NCI-H2196 (cell line): ENCODE data around the gene MTX2.
"Not testable (repeated sequence)": the region's sequence is repeated elsewhere in the genome, so short reads cannot be mapped to it uniquely, and the experiment has no call there.

Experiments
- DNase-seq: peaks from one replicate; lab custom pipeline; 2025; ENCODE audit not compliant: unreplicated experiment; lab: John Stamatoyannopoulos, UW

Gene MTX2

GRCh38 chr2:176284461-176285049 lies 15.3 kb downstream of the MTX2 start:
- no peak for DNase-seq

GRCh38 chr2:176285321-176285720 lies 16.1 kb downstream of the MTX2 start:
- DNase-seq, result no peak

GRCh38 chr2:176291335-176291734 lies 22.1 kb downstream of the MTX2 start:
- DNase-seq, result no peak

- DNase-seq, result no peak
Observed at GRCh38 chr2:176291809-176292283, 22.6 kb downstream of the MTX2 start.

GRCh38 chr2:176292608-176293007 lies 23.4 kb downstream of the MTX2 start:
- DNase-seq, result no peak

GRCh38 chr2:176293334-176293733 lies 24.1 kb downstream of the MTX2 start:
- no peak for DNase-seq

- no peak for DNase-seq
Observed at GRCh38 chr2:176297067-176297466, 27.8 kb downstream of the MTX2 start.

GRCh38 chr2:176297737-176298136 lies 28.5 kb downstream of the MTX2 start:
- DNase-seq, result no peak

- not testable (repeated sequence) for DNase-seq
Observed at GRCh38 chr2:176306020-176306419, 36.8 kb downstream of the MTX2 start.

GRCh38 chr2:176317199-176317598 lies 48.0 kb downstream of the MTX2 start:
- peak; percentile 11 for DNase-seq

- DNase-seq, result no peak
Observed at GRCh38 chr2:176317623-176318065, 48.4 kb downstream of the MTX2 start.

- no peak for DNase-seq
Observed at GRCh38 chr2:176321916-176322315, 52.7 kb downstream of the MTX2 start.

GRCh38 chr2:176324862-176325261 lies 55.6 kb downstream of the MTX2 start:
- DNase-seq, result no peak

GRCh38 chr2:176325732-176326131 lies 56.5 kb downstream of the MTX2 start:
- no peak for DNase-seq

- no peak for DNase-seq
Observed at GRCh38 chr2:176328149-176328548, 58.9 kb downstream of the MTX2 start.

GRCh38 chr2:176330612-176331011 lies 61.4 kb downstream of the MTX2 start:
- no peak for DNase-seq

GRCh38 chr2:176331646-176332045 lies 62.4 kb downstream of the MTX2 start:
- DNase-seq, result no peak

- no peak for DNase-seq
Observed at GRCh38 chr2:176334729-176335128, 65.5 kb downstream of the MTX2 start.

- DNase-seq, result no peak
Observed at GRCh38 chr2:176338395-176338794, 69.2 kb downstream of the MTX2 start.

GRCh38 chr2:176339208-176339607 lies 70.0 kb downstream of the MTX2 start:
- no peak for DNase-seq

GRCh38 chr2:176356251-176356650 lies 87.0 kb downstream of the MTX2 start:
- DNase-seq, result no peak

GRCh38 chr2:176364273-176364977 lies 95.2 kb downstream of the MTX2 start:
- no peak for DNase-seq

- DNase-seq, result no peak
Observed at GRCh38 chr2:176368349-176368748, 99.1 kb downstream of the MTX2 start.
